Hematopoietic multipotent progenitor cell treated with erythropoietin and hydrocortisone succinate and interleukin-3 and kit ligand, for 8 days (in vitro differentiated cells): Measurements from ENCODE around the gene DXO.

Source experiments
- DNase-seq: peaks from one replicate; pipeline ENCODE4 v3.0.0-alpha.2; 2015

The DXO gene

DNA sequence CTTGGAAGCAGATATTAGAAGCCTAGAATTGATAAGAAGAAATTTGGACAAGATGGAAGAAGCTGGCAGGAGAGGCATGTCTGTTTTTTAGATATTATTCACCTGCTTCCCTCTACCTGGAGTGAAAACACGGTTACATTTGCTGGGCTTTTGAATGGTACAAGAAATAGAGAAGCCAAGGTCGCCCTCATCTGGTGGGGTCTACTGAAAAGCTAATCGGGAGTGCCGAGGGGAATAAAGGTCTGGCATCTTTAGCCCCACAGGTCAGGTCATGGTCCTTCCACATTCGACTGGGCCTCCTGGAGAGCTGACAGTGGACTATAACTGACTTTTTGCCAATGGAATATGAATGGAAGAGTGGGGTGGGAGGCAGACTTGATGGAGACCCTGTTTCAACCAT lies 49.0 kb downstream of the DXO start:
- peak; percentile 35 for DNase-seq

DNA sequence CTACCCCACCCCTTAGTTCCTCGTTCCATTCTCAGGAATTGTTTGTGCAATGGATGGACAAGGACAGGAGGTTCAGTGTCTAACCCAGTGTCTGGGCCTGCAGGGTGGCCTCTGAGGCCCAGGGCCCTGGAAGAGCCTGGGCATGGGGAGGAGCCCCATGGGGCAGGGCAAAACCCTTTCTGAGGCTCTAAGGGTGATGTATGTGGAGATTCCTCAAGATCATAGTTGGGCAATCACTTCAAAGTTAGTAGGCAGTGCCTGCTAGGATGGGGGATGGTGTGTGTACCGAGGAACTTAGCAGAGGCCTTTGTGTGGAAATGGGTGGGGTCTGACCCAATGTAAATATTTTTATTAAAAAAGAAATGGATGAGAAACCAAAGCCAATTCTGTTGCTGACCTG lies 51.1 kb downstream of the DXO start:
- no peak for DNase-seq
